CD14-positive monocyte (primary cell): Measurements from ENCODE around the gene CBLB. TPM values are rescaled to one million over a fixed set of nuclear protein-coding genes. Genes with fewer than 3 reads are reported as not detected.

Source experiments
- DNase-seq, 3 donors: peaks; one replicate each; pipeline ENCODE4 v3.0.0-alpha.2; 2011 to 2022
- H2AFZ ChIP-seq: 2 replicates; pipeline ENCODE4 v1.6.0; 2012; ENCODE audit warnings: mild to moderate bottlenecking, low read depth, low read length, inconsistent platforms; ENCODE audit not compliant: insufficient read depth, poor library complexity, severe bottlenecking
- H3K27ac ChIP-seq, 2 donors: 1 replicate in 1 of 2; 2 replicates in 1 of 2; pipeline ENCODE4 v1.5.1; 2012 to 2013; ENCODE audit warnings: low read length in 2 of 2, control low read depth in 1 of 2, inconsistent platforms in 1 of 2, low read depth in 1 of 2, mild to moderate bottlenecking in 1 of 2
- H3K27me3 ChIP-seq, 2 donors: one replicate each; pipeline versions ENCODE4 v1.6.0 to v1.6.1; 2011 to 2013; ENCODE audit warnings: low read length in 2 of 2; ENCODE audit not compliant: control insufficient read depth in 2 of 2, insufficient read depth in 2 of 2
- H3K36me3 ChIP-seq, 2 donors: replicated peaks in 1 of 2; 1 replicate in 1 of 2; 2 replicates in 1 of 2; pipeline versions ENCODE4 v1.5.1 to v1.6.1; 2012 to 2013; ENCODE audit warnings: low read length in 2 of 2, control low read depth in 1 of 2, inconsistent platforms in 1 of 2, mild to moderate bottlenecking in 1 of 2; ENCODE audit not compliant: insufficient read depth in 2 of 2, control insufficient read depth in 1 of 2
- H3K4me1 ChIP-seq, 2 donors: 1 replicate in 1 of 2; 2 replicates in 1 of 2; pipeline versions ENCODE4 v1.5.1 to v1.6.1; 2012 to 2013; ENCODE audit warnings: low read length in 2 of 2, control low read depth in 1 of 2, inconsistent platforms in 1 of 2, mild to moderate bottlenecking in 1 of 2, moderate library complexity in 1 of 2; ENCODE audit not compliant: insufficient read depth in 2 of 2, control insufficient read depth in 1 of 2
- H3K4me2 ChIP-seq: replicated peaks from 2 replicates; pipeline ENCODE3; 2012; ENCODE audit warnings: low read length, moderate library complexity, mild to moderate bottlenecking; ENCODE audit not compliant: poor library complexity, severe bottlenecking; ENCODE audit errors: extremely low read depth
- H3K4me3 ChIP-seq, 3 experiments: fragments of 200-600 bp in 1 of 3; sonication (generic) in 1 of 3; replicated peaks in 1 of 3; 1 replicate in 2 of 3; 2 replicates in 1 of 3; pipeline ENCODE4 v1.5.1; 2011 to 2013; ENCODE audit warnings: low read length in 3 of 3, mild to moderate bottlenecking in 3 of 3, control low read depth in 2 of 3, low read depth in 2 of 3, inconsistent platforms in 1 of 3, moderate library complexity in 1 of 3
- H3K79me2 ChIP-seq: 2 replicates; pipeline ENCODE4 v1.6.0; 2012; ENCODE audit warnings: mild to moderate bottlenecking, control low read depth, inconsistent platforms, low read length, moderate library complexity; ENCODE audit not compliant: insufficient read depth
- H3K9ac ChIP-seq: 2 replicates; pipeline ENCODE4 v1.6.0; 2017; ENCODE audit warnings: low read length, mild to moderate bottlenecking; ENCODE audit not compliant: insufficient read depth, poor library complexity, severe bottlenecking
- H3K9me3 ChIP-seq, 2 donors: replicated peaks in 1 of 2; 1 replicate in 1 of 2; 2 replicates in 1 of 2; pipeline versions ENCODE4 v1.5.1 to v1.6.1; 2012 to 2013; ENCODE audit warnings: low read length in 2 of 2, control low read depth in 1 of 2; ENCODE audit not compliant: control insufficient read depth in 1 of 2, insufficient read depth in 1 of 2
- H4K20me1 ChIP-seq: 2 replicates; pipeline ENCODE4 v1.6.0; 2012; ENCODE audit warnings: mild to moderate bottlenecking, low read length, control low read depth, moderate library complexity; ENCODE audit not compliant: insufficient read depth
- H3K27ac Mint-ChIP-seq, 7 donors: one replicate each; pipeline ENCODE4 v1.8.0; 2020; ENCODE audit warnings: mild to moderate bottlenecking in 7 of 7, mixed read lengths in 7 of 7, moderate library complexity in 6 of 7, inconsistent platforms in 2 of 7
- H3K27me3 Mint-ChIP-seq, 3 donors: one replicate each; pipeline ENCODE4 v1.8.0; 2021 to 2022; ENCODE audit warnings: low read depth in 3 of 3, mild to moderate bottlenecking in 3 of 3, mixed read lengths in 3 of 3, moderate library complexity in 3 of 3, inconsistent platforms in 1 of 3
- H3K36me3 Mint-ChIP-seq, 2 donors: one replicate each; pipeline ENCODE4 v1.8.0; 2020; ENCODE audit warnings: mixed read lengths in 2 of 2, inconsistent platforms in 1 of 2, mild to moderate bottlenecking in 1 of 2
- H3K4me1 Mint-ChIP-seq: one replicate; pipeline ENCODE4 v1.8.0; 2020; ENCODE audit warnings: mild to moderate bottlenecking, mixed read lengths
- H3K4me3 Mint-ChIP-seq, 2 donors: one replicate each; pipeline ENCODE4 v1.8.0; 2020; ENCODE audit warnings: mild to moderate bottlenecking in 2 of 2, mixed read lengths in 2 of 2, moderate library complexity in 1 of 2
- H3K9me3 Mint-ChIP-seq, 7 donors: one replicate each; pipeline ENCODE4 v1.8.0; 2020 to 2022; ENCODE audit warnings: mixed read lengths in 7 of 7, mild to moderate bottlenecking in 6 of 7, moderate library complexity in 6 of 7, inconsistent platforms in 2 of 7
- WGBS: methylation state at CpG from one replicate; pipeline ENCODE4 v1.1.5; 2013; ENCODE audit warnings: missing lambda C conversion rate; ENCODE audit not compliant: insufficient coverage; 5-methylcytosine and 5-hydroxymethylcytosine counted together
- intact Hi-C, 2 donors: fragments of 100-400 bp; cut with micrococcal nuclease; formaldehyde crosslinking; loops; one replicate each; pipeline versions ENCODE4 v1.15.0 to v1.15.1; 2023
- polyA plus RNA-seq, 3 donors: library from polyadenylated mRNA; depleted of rRNA in 1 of 3; unstranded in 2 of 3; stranded (reverse) in 1 of 3; fragments of 300-500 nt in 2 of 3; fragments of >200 nt in 1 of 3; fragmentation: Illumina TruSeq in 2 of 3; gene quantifications; 1 replicate in 2 of 3; 2 replicates in 1 of 3; pipeline ENCODE4 v1.2.3, GENCODE V29; 2012 to 2021
- TF ChIP-seq, protein P1 (sequence below): fragments of 200-600 bp; IDR thresholded peaks from one replicate; pipeline ENCODE4 v1.8.0; 2022; ENCODE audit warnings: antibody characterized with exemption, mild to moderate bottlenecking

Gene CBLB
- polyA plus RNA-seq, 3 donors = 1.6 to 8.1 (median 3.6) TPM

DNA sequence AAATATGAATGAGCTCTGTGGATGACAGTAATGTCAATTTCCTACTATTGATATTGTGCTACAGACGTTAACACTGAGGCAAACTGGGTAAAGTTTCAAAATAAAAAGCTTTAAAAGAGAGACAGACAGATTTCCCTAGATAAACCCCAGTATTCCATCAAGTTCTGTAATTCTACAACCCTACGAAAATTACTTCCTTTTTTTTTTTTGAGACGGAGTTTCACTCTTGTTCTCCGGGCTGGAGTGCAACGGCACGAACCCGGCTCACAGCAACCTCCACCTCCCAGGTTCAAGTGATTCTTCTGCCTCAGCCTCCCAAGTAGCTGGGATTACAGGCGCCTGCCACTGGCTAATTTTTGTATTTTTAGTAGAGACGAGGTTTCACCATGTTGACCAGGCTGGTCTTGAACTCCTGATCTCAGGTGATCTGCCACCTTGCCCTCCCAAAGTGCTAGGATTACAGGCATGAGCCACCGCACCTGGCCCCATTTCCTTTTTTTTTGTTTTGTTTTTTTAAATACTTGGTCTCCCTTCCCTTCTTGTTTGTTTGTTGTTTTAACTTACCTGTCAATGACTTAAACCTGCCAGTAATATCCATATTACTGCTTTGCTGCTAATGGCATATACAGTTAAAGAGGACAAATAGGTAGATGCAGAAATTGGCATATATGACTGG lies 57.2 kb downstream of the CBLB start:
- Histone ChIP-seq H4K20me1 (no peaks in the 10 kb centered on the region), H3K36me3 (no peaks in the 10 kb centered on the region), H3K4me3 (peak overlapping the region; percentile 10 to 44 (median 19)), H3K4me2 (peak overlapping the region; percentile 12), H3K79me2 (no peaks in the 10 kb centered on the region), H3K27ac (no peak overlapping the region), H3K27me3 (no peaks in the 10 kb centered on the region), H2AFZ (peak overlapping the region; percentile 2), H3K4me1 (peaks cover 1 to 4% of the 10 kb centered on the region in 2 donors), H3K9ac (no peak overlapping the region), H3K9me3 (no peaks in the 10 kb centered on the region)
- H3K9me3 Mint-ChIP-seq = peaks cover 0 to 6% (median 0%) of the 10 kb centered on the region in 7 donors
- H3K4me1 Mint-ChIP-seq = peaks cover 8% of the 10 kb centered on the region
- peak in 1 of 3 donors; percentile 18 for DNase-seq
- WGBS = 57% methylated on average over 3 of the region's 10 CpGs
- H3K4me3 Mint-ChIP-seq = peak overlapping the region; percentile 74 to 87
- TF ChIP-seq, protein P1, sequence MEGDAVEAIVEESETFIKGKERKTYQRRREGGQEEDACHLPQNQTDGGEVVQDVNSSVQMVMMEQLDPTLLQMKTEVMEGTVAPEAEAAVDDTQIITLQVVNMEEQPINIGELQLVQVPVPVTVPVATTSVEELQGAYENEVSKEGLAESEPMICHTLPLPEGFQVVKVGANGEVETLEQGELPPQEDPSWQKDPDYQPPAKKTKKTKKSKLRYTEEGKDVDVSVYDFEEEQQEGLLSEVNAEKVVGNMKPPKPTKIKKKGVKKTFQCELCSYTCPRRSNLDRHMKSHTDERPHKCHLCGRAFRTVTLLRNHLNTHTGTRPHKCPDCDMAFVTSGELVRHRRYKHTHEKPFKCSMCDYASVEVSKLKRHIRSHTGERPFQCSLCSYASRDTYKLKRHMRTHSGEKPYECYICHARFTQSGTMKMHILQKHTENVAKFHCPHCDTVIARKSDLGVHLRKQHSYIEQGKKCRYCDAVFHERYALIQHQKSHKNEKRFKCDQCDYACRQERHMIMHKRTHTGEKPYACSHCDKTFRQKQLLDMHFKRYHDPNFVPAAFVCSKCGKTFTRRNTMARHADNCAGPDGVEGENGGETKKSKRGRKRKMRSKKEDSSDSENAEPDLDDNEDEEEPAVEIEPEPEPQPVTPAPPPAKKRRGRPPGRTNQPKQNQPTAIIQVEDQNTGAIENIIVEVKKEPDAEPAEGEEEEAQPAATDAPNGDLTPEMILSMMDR = no peak
- H3K36me3 Mint-ChIP-seq = peaks cover 3 to 5% of the 10 kb centered on the region in 2 donors
- peak overlapping the region in 3 of 7 donors; percentile 16 to 64 (median 59) for H3K27ac Mint-ChIP-seq
- no peaks in the 10 kb centered on the region for H3K27me3 Mint-ChIP-seq
- intact Hi-C loops = no loop called here

GRCh38 chr3:105809208-105809888 lies 59.5 kb downstream of the CBLB start:
- H3K27ac Mint-ChIP-seq = peak overlapping the region in 1 of 7 donors; percentile 57
- peaks cover 0 to 9% of the 10 kb centered on the region in 2 donors for H3K36me3 Mint-ChIP-seq
- Histone ChIP-seq H3K27me3 (no peaks in the 10 kb centered on the region), H3K4me3 (no peak overlapping the region), H3K9me3 (no peaks in the 10 kb centered on the region), H3K36me3 (no peaks in the 10 kb centered on the region), H2AFZ (no peak overlapping the region), H4K20me1 (no peaks in the 10 kb centered on the region), H3K27ac (no peak overlapping the region), H3K9ac (no peak overlapping the region), H3K79me2 (no peaks in the 10 kb centered on the region), H3K4me2 (no peak overlapping the region), H3K4me1 (peaks cover 9 to 10% of the 10 kb centered on the region in 2 donors)
- no peaks in the 10 kb centered on the region for H3K9me3 Mint-ChIP-seq
- intact Hi-C loops = no loop called here
- DNase-seq = no peak
- WGBS = 100% methylated on average over 1 of the region's 2 CpGs
- peaks cover 18% of the 10 kb centered on the region for H3K4me1 Mint-ChIP-seq
- no peak overlapping the region for H3K4me3 Mint-ChIP-seq
- TF ChIP-seq, protein P1 = no peak
- no peaks in the 10 kb centered on the region for H3K27me3 Mint-ChIP-seq
